HG03159 (cell line): ENCODE measurements around the gene SNAP25.

Source experiments
- ATAC-seq: cut with Tn5 transposase; IDR thresholded peaks from one replicate; pipeline ENCODE4 v1.9.1; 2021; ENCODE audit warnings: mild to moderate bottlenecking, moderate library complexity; ENCODE audit not compliant: unreplicated experiment

SNAP25 gene

GRCh38 chr20:10218536-10219451 is at the start of gene SNAP25:
Gene SNAP25, plus strand, starts transcription at chr20:10218830. Its CDS starts 56,662 bp downstream, at chr20:10275492.
- no peak for ATAC-seq

- ATAC-seq: no peak
Measured at GRCh38 chr20:10169752-10170151, 48.9 kb upstream of the SNAP25 start.

- no peak for ATAC-seq
Measured at GRCh38 chr20:10170261-10170660, 48.4 kb upstream of the SNAP25 start.

- no peak for ATAC-seq
Measured at GRCh38 chr20:10171864-10172751, 46.5 kb upstream of the SNAP25 start.

GRCh38 chr20:10172998-10173655 is 45.5 kb upstream of the SNAP25 start:
- ATAC-seq: no peak

- no peak for ATAC-seq
Measured at GRCh38 chr20:10174400-10174799, 44.2 kb upstream of the SNAP25 start.

- no peak for ATAC-seq
Measured at GRCh38 chr20:10177326-10177725, 41.3 kb upstream of the SNAP25 start.

- ATAC-seq: no peak
Measured at GRCh38 chr20:10178091-10178490, 40.5 kb upstream of the SNAP25 start.

GRCh38 chr20:10178727-10179313 is 39.8 kb upstream of the SNAP25 start:
- no peak for ATAC-seq

- no peak for ATAC-seq
Measured at GRCh38 chr20:10179574-10180298, 38.9 kb upstream of the SNAP25 start.

- ATAC-seq: no peak
Measured at GRCh38 chr20:10180651-10181235, 37.9 kb upstream of the SNAP25 start.

- ATAC-seq: no peak
Measured at GRCh38 chr20:10185741-10186558, 32.7 kb upstream of the SNAP25 start.

- ATAC-seq: no peak
Measured at GRCh38 chr20:10190456-10190855, 28.2 kb upstream of the SNAP25 start.

GRCh38 chr20:10192171-10192570 is 26.5 kb upstream of the SNAP25 start:
- ATAC-seq: no peak

- ATAC-seq: no peak
Measured at GRCh38 chr20:10194166-10194565, 24.5 kb upstream of the SNAP25 start.

- ATAC-seq: no peak
Measured at GRCh38 chr20:10200330-10200729, 18.3 kb upstream of the SNAP25 start.

- ATAC-seq: no peak
Measured at GRCh38 chr20:10201321-10201870, 17.2 kb upstream of the SNAP25 start.

- ATAC-seq: no peak
Measured at GRCh38 chr20:10209091-10209490, 9.5 kb upstream of the SNAP25 start.

GRCh38 chr20:10213526-10213925 is 5.1 kb upstream of the SNAP25 start:
- ATAC-seq: no peak
